GM10248 (cell line): Measurements from ENCODE around the gene TCEA2.
A peak's percentile ranks its signal among the peaks of the same experiment; 100 is the strongest.

ENCODE experiments used
- CTCF ChIA-PET: fragments of 300-600 bp; sonication (Branson Sonifier 250); formaldehyde crosslinking; extraction: SDS; loops from one replicate; lab custom pipeline; 2021; ENCODE audit warnings: antibody characterized with exemption; lab: Yijun Ruan, JAX
- POLR2A ChIA-PET: fragments of 350-650 bp; sonication (Branson Sonifier 250); formaldehyde crosslinking; extraction: SDS; loops from one replicate; lab custom pipeline; 2020; ENCODE audit warnings: antibody characterized with exemption; lab: Yijun Ruan, JAX
- DNase-seq: peaks from one replicate; pipeline ENCODE4 v3.0.0; 2012; ENCODE audit errors: extremely low spot score
- TF ChIP-seq, protein P1 (sequence below): IDR thresholded peaks from 2 replicates; pipeline ENCODE4 v1.5.1; 2012; ENCODE audit warnings: mild to moderate bottlenecking, low read depth; ENCODE audit errors: extremely low read depth, missing control alignments, control extremely low read depth

The TCEA2 gene

GRCh38 chr20:64062596-64063388 lies at the start of gene TCEA2:
Gene TCEA2, plus strand, starts transcription at chr20:64063198. Its CDS starts 115 bp downstream, at chr20:64063313.
- TF ChIP-seq, protein P1, sequence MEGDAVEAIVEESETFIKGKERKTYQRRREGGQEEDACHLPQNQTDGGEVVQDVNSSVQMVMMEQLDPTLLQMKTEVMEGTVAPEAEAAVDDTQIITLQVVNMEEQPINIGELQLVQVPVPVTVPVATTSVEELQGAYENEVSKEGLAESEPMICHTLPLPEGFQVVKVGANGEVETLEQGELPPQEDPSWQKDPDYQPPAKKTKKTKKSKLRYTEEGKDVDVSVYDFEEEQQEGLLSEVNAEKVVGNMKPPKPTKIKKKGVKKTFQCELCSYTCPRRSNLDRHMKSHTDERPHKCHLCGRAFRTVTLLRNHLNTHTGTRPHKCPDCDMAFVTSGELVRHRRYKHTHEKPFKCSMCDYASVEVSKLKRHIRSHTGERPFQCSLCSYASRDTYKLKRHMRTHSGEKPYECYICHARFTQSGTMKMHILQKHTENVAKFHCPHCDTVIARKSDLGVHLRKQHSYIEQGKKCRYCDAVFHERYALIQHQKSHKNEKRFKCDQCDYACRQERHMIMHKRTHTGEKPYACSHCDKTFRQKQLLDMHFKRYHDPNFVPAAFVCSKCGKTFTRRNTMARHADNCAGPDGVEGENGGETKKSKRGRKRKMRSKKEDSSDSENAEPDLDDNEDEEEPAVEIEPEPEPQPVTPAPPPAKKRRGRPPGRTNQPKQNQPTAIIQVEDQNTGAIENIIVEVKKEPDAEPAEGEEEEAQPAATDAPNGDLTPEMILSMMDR, result no peak
- CTCF ChIA-PET, result interaction anchor here (1.0 to 1.9 kb wide), 6 partner anchors 9 to 107 kb away, joined by 3 to 13 read pairs (median 6); partner anchors contain the start of genes OPRL1, PRPF6, RGS19 and SAMD10
- POLR2A ChIA-PET, result no interaction called here
- peak; percentile 98 for DNase-seq

DNA sequence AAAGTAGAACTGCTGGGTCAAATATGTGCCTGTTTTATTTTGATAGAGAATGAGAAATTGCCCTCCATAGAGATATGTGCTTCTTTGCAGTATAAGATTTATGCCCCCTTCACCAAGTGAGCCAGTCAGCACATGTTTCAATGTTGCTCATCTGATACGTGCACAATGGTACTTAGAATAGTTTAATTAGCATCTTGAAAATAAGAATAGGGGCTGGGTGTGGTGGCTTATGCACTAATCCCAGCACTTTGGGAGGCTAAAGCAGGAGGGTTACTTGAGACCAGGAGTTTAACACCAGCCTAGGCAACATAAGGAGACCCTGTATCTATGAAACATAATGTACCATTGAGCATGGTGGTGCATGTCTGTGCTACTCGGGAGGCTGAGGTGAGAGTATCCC lies 47.4 kb upstream of the TCEA2 start:
- ChIA-PET CTCF (interaction anchor here (1.2 to 1.5 kb wide), 2 partner anchors 21 to 23 kb away, joined by 3 read pairs; partner anchors contain the start of gene C20orf204), POLR2A (no interaction called here)
- no peak for DNase-seq
- TF ChIP-seq, protein P1, result no peak

- POLR2A ChIA-PET, result interaction anchor here (0.7 kb wide), 2 partner anchors 19 to 161 kb away, joined by 3 to 8 read pairs; no protein-coding TSS in a partner anchor
Observed at GRCh38 chr20:64021124-64021975, 41.6 kb upstream of the TCEA2 start.

DNA sequence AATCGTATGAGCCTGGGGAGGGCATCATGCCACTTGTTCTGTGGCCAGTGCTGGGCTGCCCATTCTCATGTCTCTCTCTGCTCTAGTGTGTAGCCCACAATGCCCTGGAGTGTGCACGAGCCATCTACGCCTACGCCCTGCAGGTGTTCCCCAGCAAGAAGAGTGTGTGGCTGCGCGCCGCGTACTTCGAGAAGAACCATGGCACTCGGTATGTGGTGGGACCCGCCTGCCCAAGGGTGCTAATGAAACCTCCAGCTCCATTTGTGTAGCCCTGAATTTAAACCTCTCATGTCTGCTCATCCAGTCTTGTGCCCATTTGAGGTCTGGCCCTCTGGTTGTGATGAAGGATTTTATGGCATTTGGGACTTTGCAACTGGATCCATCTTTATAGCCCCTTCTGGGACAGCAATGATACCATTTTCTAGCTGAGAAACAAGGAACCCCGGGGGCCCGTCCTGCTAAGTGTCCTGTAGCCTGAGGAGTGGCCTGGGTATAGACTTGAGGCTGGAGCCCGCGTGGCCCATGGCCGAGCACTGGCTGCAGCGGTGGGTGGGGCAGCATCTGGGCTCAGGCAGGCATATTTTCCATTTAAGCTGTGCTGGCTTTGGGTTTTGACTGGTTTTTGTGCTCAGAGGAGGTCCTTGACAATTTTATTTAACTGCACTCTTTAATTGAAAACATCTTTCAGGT lies 40.2 kb upstream of the TCEA2 start:
- TF ChIP-seq, protein P1, result no peak
- POLR2A ChIA-PET, result no interaction called here
- DNase-seq, result no peak
- CTCF ChIA-PET, result no interaction called here

More at GRCh38 chr20:64021124-64021975, 41.6 kb upstream of the TCEA2 start:
- CTCF ChIA-PET, result interaction anchor here (0.9 kb wide), 1 partner anchor 36 kb away, joined by 3 read pairs; no protein-coding TSS in a partner anchor
- TF ChIP-seq, protein P1, result no peak
- no peak for DNase-seq

DNA sequence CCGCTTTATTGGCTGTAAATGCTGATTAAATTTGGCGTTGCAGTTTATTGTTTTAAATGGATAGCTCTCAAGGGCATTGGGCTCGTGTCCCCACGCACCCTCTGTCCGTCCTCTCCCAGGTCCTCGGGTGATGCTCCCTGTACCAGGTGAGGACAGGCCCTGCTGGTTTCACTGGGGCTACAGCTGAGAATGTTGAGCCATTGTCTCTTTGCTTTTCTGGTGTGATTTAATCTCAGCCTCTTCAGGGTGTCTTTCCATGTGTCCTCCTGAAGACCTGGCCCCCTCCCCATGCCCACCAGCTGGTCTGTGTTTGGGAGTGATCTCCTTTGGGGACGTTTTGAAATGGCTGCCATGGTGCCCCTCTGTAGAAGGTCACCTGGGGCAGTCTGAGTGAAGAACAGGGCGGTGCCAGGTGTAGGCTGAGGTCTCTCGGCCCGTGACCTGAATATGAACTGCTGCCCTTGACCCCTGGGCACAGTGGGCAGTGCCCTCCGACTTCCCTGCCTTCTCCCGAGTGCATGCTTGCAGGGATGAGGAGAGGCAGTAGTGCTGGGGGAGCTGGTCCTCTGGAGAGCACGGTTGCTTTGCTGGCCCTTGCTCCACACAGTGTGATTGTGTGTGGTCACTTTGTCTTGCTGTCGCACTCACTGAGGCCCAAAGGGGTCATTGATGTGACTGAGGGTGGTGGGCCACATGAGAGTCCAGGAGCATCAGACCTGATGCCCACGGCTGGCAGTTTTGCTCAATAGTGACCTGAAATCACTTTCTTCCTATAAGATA lies 39.4 kb upstream of the TCEA2 start:
- TF ChIP-seq, protein P1, result no peak
- ChIA-PET POLR2A (no interaction called here), CTCF (interaction anchor here (2.1 kb wide), 1 partner anchor 15 kb away, joined by 9 read pairs; no protein-coding TSS in a partner anchor)
- DNase-seq, result no peak
